ENCODE measurements around the gene EEPD1. TPM values are rescaled to one million over a fixed set of nuclear protein-coding genes. Genes with fewer than 3 reads are reported as not detected.
A peak's percentile ranks its signal among the peaks of the same experiment; 100 is the strongest.
"Not testable (repeated sequence)": the region's sequence is repeated elsewhere in the genome, so short reads cannot be mapped to it uniquely, and the experiment has no call there.

The EEPD1 gene
- total and polyA plus RNA-seq, 5 experiments from 2014 or later, result 0.86 to 6.3 (median 3.6) TPM

DNA sequence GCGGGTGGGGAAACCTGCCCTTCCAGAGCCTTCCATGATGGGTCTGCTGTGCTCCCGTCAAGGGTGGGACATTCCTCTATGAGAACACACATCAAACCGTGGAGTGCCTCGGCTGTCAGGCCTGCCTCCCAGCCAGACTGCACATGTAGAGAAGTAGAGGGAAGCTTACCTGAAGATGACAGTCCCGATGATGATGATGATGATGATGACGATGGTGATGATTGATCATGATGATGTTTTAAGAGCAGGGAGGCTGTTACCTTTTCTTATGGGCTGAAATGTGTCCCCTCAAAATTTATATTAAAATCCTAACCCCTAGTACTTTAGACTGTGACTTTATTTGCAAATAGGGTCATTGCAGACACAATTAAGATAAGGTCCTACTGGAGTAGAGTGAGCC, 160.6 kb downstream of the EEPD1 start:
- no peak for DNase-seq
- H3K27me3 Mint-ChIP-seq, result peaks cover 0 to 5% (median 0%) of the 10 kb centered on the region in 5 donors
- ATAC-seq, result no peak
- no peak overlapping the region for H3K4me3 Mint-ChIP-seq
- H3K36me3 Mint-ChIP-seq, result no peaks in the 10 kb centered on the region
- H3K9me3 Mint-ChIP-seq, result no peaks in the 10 kb centered on the region
- H3K27ac Mint-ChIP-seq, result peak overlapping the region in 1 of 10 donors; percentile 17
- POLR2A ChIA-PET, result no interaction called here
- peaks cover 0 to 5% (median 2%) of the 10 kb centered on the region in 4 donors for H3K4me1 Mint-ChIP-seq

DNA sequence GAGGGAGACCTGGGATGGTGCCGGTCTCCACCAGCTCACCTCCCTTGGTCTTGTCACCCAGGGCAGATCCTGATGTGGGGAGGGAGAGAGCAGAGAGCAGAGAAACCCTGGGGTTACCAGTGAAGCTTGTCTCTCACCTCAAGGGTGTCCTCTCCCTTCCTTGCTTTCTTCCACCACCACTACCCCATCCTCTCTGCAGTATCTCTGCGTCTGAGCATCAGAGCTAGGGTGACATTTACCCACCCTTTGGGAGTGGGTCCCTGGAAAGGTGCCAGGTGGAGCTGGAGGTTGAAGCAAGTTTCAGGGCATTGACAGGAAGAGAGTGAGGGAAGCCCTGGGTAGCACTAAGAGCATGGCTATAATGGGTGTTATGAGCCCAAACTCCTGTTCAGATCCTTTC, 161.4 kb downstream of the EEPD1 start:
- Mint-ChIP-seq H3K9me3 (no peaks in the 10 kb centered on the region), H3K27me3 (peaks cover 0 to 5% (median 0%) of the 10 kb centered on the region in 5 donors), H3K4me1 (peaks cover 0 to 5% (median 2%) of the 10 kb centered on the region in 4 donors), H3K36me3 (no peaks in the 10 kb centered on the region), H3K27ac (no peak overlapping the region), H3K4me3 (no peak overlapping the region)
- POLR2A ChIA-PET, result no interaction called here
- ATAC-seq, result no peak
- DNase-seq, result no peak

DNA sequence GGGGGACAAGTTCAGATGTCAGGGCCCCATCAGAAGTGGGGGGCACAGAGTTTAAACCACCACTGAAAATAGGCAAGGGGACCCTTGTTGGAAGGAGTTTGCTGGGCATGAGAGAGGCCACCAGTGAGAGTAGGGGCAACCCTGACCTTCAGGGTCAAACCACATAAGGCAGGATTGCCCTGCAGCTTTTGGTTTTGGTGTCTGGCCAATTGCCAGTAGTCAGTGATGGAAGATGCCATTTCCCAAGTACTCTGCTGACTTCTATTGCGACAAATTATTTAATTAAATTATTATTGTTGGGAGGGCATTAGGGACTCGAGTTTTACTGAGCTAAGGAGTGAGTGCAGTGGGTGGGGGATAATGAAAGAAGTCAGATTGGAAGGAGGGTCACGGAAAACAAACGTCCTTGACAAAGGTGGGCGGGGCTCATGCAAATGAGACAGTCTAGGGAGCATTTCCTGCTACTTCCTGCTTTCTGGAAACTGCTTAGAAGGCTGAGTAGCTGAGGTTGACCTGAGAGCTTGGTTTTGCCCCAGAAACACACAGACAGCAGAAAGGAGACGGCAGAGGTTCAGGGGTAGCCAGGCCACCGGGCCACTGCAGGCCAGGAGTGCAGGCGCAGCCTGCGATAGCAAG, 162.4 kb downstream of the EEPD1 start:
- POLR2A ChIA-PET, result no interaction called here
- peaks cover 0 to under 1% (median 0%) of the 10 kb centered on the region in 9 donors for H3K9me3 Mint-ChIP-seq
- peaks cover 0 to 7% (median 0%) of the 10 kb centered on the region in 5 donors for H3K27me3 Mint-ChIP-seq
- H3K27ac Mint-ChIP-seq, result no peak overlapping the region
- H3K4me1 Mint-ChIP-seq, result peaks cover 0 to 5% (median 2%) of the 10 kb centered on the region in 4 donors
- no peak overlapping the region for H3K4me3 Mint-ChIP-seq
- no peak for DNase-seq
- no peaks in the 10 kb centered on the region for H3K36me3 Mint-ChIP-seq
- no peak for ATAC-seq

DNA sequence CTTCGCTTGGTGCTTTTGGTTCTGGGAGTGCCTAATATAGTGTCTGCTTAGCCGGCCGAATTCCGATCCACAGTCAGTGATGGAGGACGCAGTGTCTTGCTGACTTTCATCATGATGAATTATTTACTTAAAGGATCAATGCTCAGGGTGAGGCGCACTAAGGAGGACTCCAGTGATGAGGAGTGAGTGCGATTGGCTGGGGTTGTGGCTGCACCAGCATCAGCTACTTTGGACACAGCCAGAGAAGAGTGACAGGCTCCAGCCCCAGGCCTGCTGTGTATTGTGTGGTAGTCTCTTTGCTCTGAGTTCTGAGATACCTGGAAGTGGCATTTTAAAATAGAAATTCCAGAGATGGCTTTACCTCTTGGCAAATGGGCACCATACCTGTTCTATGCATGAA, 163.3 kb downstream of the EEPD1 start:
- H3K27ac Mint-ChIP-seq, result peak overlapping the region in 2 of 10 donors; percentile 8 to 73
- peaks cover 0 to 10% (median 0%) of the 10 kb centered on the region in 5 donors for H3K27me3 Mint-ChIP-seq
- H3K9me3 Mint-ChIP-seq, result peaks cover 0 to 5% (median 0%) of the 10 kb centered on the region in 9 donors
- H3K4me1 Mint-ChIP-seq, result peaks cover 0 to 5% (median 2%) of the 10 kb centered on the region in 4 donors
- no peak overlapping the region for H3K4me3 Mint-ChIP-seq
- no peak for DNase-seq
- H3K36me3 Mint-ChIP-seq, result peaks cover 0 to under 1% (median 0%) of the 10 kb centered on the region in 3 donors
- POLR2A ChIA-PET, result no interaction called here
- ATAC-seq, result no peak

DNA sequence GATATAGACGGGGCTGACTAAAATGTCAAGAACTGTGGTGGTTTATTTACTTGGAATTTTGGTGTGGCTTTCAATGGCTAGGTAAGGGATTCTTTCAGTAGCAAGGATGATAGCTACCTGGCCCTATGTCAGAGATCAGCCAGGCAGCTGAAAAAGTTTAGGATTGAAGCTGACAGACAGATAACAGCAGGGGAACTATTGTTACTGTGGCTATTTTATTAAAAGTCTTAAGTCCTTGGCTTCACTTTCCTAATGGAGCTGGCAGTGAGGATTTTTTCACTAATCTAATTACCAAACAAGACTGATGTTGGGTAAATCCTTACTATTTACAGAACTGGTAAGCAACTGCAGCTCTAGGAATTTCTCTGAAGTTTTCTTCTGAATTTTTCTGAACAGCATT, 164.2 kb downstream of the EEPD1 start:
- Mint-ChIP-seq H3K9me3 (peaks cover 0 to 5% (median 0%) of the 10 kb centered on the region in 9 donors), H3K36me3 (peaks cover 0 to 5% (median 0%) of the 10 kb centered on the region in 3 donors), H3K4me1 (peaks cover 0 to 5% (median 2%) of the 10 kb centered on the region in 4 donors), H3K4me3 (no peak overlapping the region), H3K27ac (peak overlapping the region in 1 of 10 donors; percentile 60), H3K27me3 (peaks cover 0 to 10% (median 0%) of the 10 kb centered on the region in 5 donors)
- POLR2A ChIA-PET, result no interaction called here
- no peak for DNase-seq
- ATAC-seq, result no peak

DNA sequence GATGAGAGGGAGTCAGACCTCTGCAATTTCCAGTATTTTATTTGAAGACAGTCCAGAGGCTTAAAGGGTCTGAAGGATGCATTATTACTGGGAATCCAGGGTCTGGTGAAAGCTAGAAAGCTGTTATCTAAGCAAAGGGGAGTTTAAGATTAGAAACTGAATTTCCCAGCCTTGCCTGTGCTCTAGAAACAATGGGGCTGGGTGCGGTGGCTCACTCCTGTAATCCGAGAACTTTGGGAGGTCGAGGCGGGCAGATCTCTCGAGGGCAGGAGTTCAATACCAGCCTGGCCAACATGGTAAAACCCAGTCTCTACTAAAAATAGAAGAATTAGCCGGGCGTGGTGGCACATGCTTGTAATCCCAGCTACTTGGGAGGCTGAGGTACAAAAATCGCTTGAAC, 165.1 kb downstream of the EEPD1 start:
- Mint-ChIP-seq H3K9me3 (peaks cover 0 to 5% (median 0%) of the 10 kb centered on the region in 9 donors), H3K4me3 (no peak overlapping the region), H3K36me3 (peaks cover 0 to 5% (median 0%) of the 10 kb centered on the region in 3 donors), H3K4me1 (no peaks in the 10 kb centered on the region), H3K27me3 (peaks cover 0 to 5% (median 0%) of the 10 kb centered on the region in 5 donors), H3K27ac (no peak overlapping the region)
- POLR2A ChIA-PET, result no interaction called here
- ATAC-seq (no peak), DNase-seq (no peak)

DNA sequence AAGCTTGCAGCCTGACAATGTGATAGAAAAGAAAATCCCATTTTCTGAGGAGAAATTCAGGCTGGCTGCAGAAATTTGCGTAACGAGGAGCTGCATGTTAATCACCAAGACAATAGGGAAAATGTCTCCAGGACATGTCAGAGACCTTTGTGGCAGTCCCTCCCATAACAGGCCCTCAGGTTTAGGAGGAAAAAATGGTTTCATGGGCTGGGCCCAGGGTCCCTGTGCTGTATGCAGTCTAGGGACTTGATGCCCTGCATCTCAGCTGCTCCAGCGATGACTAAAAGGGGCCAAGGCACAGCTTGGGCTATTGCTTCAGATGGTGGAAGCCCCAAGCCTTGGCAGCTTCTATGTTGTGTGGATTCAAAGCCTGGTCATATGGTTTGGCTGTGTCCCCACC, 168.2 kb downstream of the EEPD1 start:
- not testable (repeated sequence) for H3K4me1 Mint-ChIP-seq, H3K27ac Mint-ChIP-seq, H3K4me3 Mint-ChIP-seq, ATAC-seq, H3K9me3 Mint-ChIP-seq, DNase-seq, H3K27me3 Mint-ChIP-seq, H3K36me3 Mint-ChIP-seq
- POLR2A ChIA-PET, result interaction anchor here (0.6 kb wide), 1 partner anchor 96 kb away, joined by 5 read pairs; no protein-coding TSS in a partner anchor

DNA sequence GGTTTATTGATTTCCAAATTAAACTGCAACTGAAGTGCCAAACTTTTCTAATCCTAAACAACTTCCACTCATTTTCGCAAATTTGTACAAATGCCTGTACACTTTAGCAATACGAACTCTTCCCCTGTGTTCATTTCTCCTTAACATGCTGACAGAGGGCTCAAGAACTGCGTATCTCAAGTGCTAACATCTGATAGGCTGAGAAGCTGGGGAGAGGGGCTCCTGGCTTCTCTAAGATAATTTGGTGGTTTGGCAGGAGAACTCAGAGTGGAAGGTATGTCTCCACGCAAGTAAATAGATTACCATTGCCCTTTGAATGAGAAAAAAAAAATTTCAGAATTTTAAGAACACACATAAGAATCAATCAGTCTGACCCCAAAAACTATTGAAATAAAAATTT, 183.3 kb downstream of the EEPD1 start:
- DNase-seq, result no peak
- Mint-ChIP-seq H3K27ac (no peak overlapping the region), H3K4me3 (no peak overlapping the region), H3K36me3 (peaks cover 8 to 24% (median 22%) of the 10 kb centered on the region in 3 donors), H3K4me1 (no peaks in the 10 kb centered on the region), H3K27me3 (peaks cover 0 to 1% (median 0%) of the 10 kb centered on the region in 5 donors), H3K9me3 (peaks cover 0 to 12% (median 4%) of the 10 kb centered on the region in 9 donors)
- ATAC-seq, result no peak
- POLR2A ChIA-PET, result no interaction called here

GRCh38 chr7:36338256-36338655, 185.2 kb downstream of the EEPD1 start:
- POLR2A ChIA-PET, result no interaction called here
- Mint-ChIP-seq H3K36me3 (peaks cover 6 to 11% (median 10%) of the 10 kb centered on the region in 3 donors), H3K4me1 (no peaks in the 10 kb centered on the region), H3K9me3 (peaks cover 0 to 2% (median 1%) of the 10 kb centered on the region in 9 donors), H3K27ac (no peak overlapping the region), H3K27me3 (peaks cover 0 to 5% (median 0%) of the 10 kb centered on the region in 5 donors), H3K4me3 (no peak overlapping the region)
- DNase-seq (no peak), ATAC-seq (no peak)

DNA sequence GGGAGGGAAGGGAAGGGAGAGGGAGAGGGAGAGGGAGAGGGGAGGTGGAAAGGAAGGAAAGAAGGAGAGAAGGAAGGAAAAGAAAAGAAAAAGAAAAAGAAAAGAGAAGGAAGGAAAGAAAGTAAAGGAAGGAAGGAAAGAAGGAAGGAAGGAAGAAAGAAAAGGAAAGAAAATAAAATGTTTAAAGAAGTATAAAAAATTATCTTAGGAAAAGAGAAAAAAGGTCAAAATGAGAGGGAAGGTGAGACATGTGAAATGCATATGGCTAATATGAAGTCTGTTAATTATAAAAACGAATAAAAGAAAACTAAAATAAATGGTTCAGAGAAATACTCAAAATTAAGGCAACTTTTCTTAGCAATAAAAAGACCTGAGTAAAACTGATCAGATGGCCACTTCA, 190.5 kb downstream of the EEPD1 start:
- H3K4me3 Mint-ChIP-seq, result no peak overlapping the region
- POLR2A ChIA-PET, result no interaction called here
- no peak for DNase-seq
- no peaks in the 10 kb centered on the region for H3K4me1 Mint-ChIP-seq
- peaks cover 0 to 2% (median 0%) of the 10 kb centered on the region in 9 donors for H3K9me3 Mint-ChIP-seq
- no peak for ATAC-seq
- H3K36me3 Mint-ChIP-seq, result peaks cover 0 to 9% (median 0%) of the 10 kb centered on the region in 3 donors
- no peak overlapping the region for H3K27ac Mint-ChIP-seq
- peaks cover 0 to 5% (median 0%) of the 10 kb centered on the region in 5 donors for H3K27me3 Mint-ChIP-seq

- Mint-ChIP-seq H3K4me1 (no peaks in the 10 kb centered on the region), H3K27ac (no peak overlapping the region), H3K4me3 (no peak overlapping the region), H3K9me3 (peaks cover 0 to 2% (median 0%) of the 10 kb centered on the region in 9 donors), H3K27me3 (peaks cover 0 to 5% (median 0%) of the 10 kb centered on the region in 5 donors), H3K36me3 (peaks cover 0 to 9% (median 0%) of the 10 kb centered on the region in 3 donors)
- POLR2A ChIA-PET, result no interaction called here
- DNase-seq (no peak), ATAC-seq (no peak)
Measured at GRCh38 chr7:36344622-36345021, 191.6 kb downstream of the EEPD1 start.

DNA sequence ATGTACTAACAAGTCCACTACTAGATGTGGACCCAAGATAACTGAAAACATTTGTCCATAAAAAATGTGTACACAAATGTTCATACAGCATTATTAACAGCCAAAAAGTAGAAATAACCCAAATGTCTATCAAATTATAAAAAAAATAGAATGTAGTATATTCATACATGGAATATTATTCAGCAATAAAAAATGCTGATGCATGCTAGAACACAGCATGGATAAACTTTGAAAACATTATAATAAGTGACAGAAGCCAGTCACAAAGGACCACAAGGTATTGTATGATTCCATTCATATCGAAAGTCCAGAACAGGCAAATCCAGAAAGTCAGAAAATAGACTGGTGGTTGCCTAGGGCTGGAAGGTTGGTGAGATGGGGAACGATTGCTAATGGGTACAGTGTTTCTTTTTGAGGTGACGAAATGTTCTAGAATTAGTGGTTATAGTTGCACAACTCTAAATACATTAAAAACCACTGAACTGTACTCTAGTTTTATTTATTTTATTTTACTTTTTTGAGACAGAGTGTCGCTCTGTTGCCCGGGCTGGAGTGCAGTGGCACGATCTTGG, 193.3 kb downstream of the EEPD1 start:
- Mint-ChIP-seq H3K36me3 (peaks cover 0 to 4% (median 0%) of the 10 kb centered on the region in 3 donors), H3K4me1 (no peaks in the 10 kb centered on the region), H3K27me3 (peaks cover 0 to 5% (median 0%) of the 10 kb centered on the region in 5 donors), H3K27ac (no peak overlapping the region), H3K9me3 (peaks cover 0 to 2% (median 0%) of the 10 kb centered on the region in 9 donors), H3K4me3 (no peak overlapping the region)
- POLR2A ChIA-PET, result no interaction called here
- ATAC-seq (no peak), DNase-seq (no peak)

DNA sequence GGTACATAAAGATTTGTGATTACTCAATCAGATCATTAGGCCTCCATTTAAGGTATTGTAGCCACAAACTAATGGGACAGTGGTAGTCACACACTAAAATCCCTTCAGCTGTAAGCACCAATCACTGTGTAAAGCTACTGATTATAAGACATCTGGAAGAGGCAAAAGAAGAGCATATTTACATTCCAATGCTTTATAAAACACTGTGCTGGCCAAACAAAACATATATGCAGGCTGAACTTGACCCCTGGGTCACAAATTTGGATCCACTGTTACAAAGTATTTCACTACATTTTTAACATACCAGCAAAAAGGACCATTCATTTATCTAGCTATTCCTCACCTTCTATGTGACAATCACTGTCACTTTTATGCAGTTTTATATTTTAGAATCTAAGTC, 195.2 kb downstream of the EEPD1 start:
- POLR2A ChIA-PET, result no interaction called here
- no peak overlapping the region for H3K4me3 Mint-ChIP-seq

More for the DNA sequence above, 195.2 kb downstream of the EEPD1 start:
- peaks cover 0 to 2% (median 0%) of the 10 kb centered on the region in 9 donors for H3K9me3 Mint-ChIP-seq
- H3K36me3 Mint-ChIP-seq, result peaks cover 0 to 4% (median 0%) of the 10 kb centered on the region in 3 donors
- no peaks in the 10 kb centered on the region for H3K27me3 Mint-ChIP-seq
- H3K4me1 Mint-ChIP-seq, result no peaks in the 10 kb centered on the region
- H3K27ac Mint-ChIP-seq, result peak overlapping the region in 1 of 10 donors; percentile 32
- ATAC-seq (no peak), DNase-seq (no peak)

All from naive thymus-derived CD8-positive, alpha-beta T cell (primary cell).